ENCODE results near the gene RECQL.
"Not testable (repeated sequence)": the region's sequence is repeated elsewhere in the genome, so short reads cannot be mapped to it uniquely, and the experiment has no call there.

The RECQL gene

DNA sequence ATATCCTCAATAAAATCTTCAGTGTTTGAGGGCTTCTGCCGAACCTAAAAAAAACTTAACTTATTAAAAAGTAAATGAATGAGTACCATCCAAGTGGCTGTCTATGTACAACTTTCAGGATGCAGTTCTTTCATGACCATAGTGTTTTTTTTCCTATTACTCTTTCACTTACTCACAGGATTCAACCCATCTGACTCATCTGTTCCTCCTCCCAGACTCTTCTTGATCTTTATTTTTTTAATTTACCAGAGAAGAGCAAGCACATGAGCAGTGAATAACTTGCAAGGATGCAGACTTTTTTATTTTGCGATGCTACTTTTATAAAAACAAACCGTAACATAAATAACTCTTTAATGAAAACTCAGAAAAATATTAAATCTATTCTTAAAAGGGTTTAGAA lies 24.5 kb downstream of the RECQL start:
- TF ChIP-seq, protein P1, sequence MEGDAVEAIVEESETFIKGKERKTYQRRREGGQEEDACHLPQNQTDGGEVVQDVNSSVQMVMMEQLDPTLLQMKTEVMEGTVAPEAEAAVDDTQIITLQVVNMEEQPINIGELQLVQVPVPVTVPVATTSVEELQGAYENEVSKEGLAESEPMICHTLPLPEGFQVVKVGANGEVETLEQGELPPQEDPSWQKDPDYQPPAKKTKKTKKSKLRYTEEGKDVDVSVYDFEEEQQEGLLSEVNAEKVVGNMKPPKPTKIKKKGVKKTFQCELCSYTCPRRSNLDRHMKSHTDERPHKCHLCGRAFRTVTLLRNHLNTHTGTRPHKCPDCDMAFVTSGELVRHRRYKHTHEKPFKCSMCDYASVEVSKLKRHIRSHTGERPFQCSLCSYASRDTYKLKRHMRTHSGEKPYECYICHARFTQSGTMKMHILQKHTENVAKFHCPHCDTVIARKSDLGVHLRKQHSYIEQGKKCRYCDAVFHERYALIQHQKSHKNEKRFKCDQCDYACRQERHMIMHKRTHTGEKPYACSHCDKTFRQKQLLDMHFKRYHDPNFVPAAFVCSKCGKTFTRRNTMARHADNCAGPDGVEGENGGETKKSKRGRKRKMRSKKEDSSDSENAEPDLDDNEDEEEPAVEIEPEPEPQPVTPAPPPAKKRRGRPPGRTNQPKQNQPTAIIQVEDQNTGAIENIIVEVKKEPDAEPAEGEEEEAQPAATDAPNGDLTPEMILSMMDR (IDR thresholded peaks at IDR 0.05; ENCODE audit: low read depth, low read length), result no peak
- no peak overlapping the region for H3K4me3 ChIP-seq (ENCODE audit: low read depth, low read length)

GRCh38 chr12:21475552-21475951 lies 25.9 kb downstream of the RECQL start:
- H3K4me3 ChIP-seq (ENCODE audit: low read depth, low read length), result no peak overlapping the region
- TF ChIP-seq, protein P1 (IDR thresholded peaks at IDR 0.05; ENCODE audit: low read depth, low read length), result no peak

DNA sequence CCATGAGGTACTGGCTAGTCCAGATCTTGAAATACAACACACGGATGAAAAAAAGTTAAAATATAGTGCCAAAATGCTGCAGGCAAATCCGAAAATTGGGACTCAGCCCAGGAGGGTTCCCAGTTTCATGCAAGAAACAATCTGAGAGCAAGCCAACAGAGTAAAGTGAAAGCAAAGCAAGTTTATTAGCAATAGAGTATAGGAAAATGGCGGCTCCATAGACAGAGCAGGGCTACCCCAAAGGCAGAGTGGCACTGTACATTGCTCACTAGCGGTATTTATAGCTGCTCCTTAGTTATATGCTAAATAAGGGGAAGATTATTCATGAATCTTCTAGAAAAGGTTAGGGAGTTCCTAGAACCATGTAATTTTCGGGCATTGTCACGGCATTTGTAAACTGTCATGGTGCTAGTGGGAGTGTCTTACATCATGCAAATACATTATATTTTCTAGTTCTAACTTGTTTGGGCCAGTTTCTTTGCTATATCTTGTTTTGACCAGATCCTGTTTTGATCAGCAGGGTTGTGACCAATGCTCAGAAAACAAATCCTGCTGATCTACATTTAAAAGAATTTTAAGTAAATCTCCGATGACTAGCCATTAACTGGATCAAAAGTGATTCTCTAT lies 29.1 kb downstream of the RECQL start:
- no peak overlapping the region for H3K4me3 ChIP-seq (ENCODE audit: low read depth, low read length)
- TF ChIP-seq, protein P1 (IDR thresholded peaks at IDR 0.05; ENCODE audit: low read depth, low read length), result no peak

GRCh38 chr12:21471294-21471693 lies 30.1 kb downstream of the RECQL start:
- H3K4me3 ChIP-seq (ENCODE audit: low read depth, low read length), result no peak overlapping the region
- TF ChIP-seq, protein P1 (IDR thresholded peaks at IDR 0.05; ENCODE audit: low read depth, low read length), result no peak

DNA sequence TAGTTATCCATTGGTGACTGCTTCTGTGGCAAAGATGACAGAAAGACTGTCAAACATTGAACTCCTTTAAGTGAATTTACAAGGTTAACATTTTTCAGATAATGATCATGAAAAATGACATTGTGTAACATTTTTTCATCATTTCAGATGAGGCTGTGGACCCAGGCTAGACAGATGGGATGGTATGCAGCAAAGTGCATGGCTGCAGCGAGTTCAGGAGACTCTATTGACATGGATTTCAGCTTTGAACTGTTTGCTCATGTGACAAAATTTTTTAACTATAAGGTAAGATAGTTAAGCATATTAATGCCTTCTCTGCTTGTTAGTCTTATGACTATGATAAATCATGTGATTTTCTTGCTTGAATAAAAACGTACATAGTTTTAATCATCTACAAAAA lies 34.1 kb downstream of the RECQL start:
- H3K4me3 ChIP-seq (ENCODE audit: low read depth, low read length), result not testable (repeated sequence)

- H3K4me3 ChIP-seq (ENCODE audit: low read depth, low read length), result no peak overlapping the region
- TF ChIP-seq, protein P1 (IDR thresholded peaks at IDR 0.05; ENCODE audit: low read depth, low read length), result no peak
Observed at GRCh38 chr12:21459474-21459873, 42.0 kb downstream of the RECQL start.

- H3K4me3 ChIP-seq (ENCODE audit: low read depth, low read length), result no peak overlapping the region
- TF ChIP-seq, protein P1 (IDR thresholded peaks at IDR 0.05; ENCODE audit: low read depth, low read length), result no peak
Observed at GRCh38 chr12:21456291-21456780, 45.1 kb downstream of the RECQL start.

DNA sequence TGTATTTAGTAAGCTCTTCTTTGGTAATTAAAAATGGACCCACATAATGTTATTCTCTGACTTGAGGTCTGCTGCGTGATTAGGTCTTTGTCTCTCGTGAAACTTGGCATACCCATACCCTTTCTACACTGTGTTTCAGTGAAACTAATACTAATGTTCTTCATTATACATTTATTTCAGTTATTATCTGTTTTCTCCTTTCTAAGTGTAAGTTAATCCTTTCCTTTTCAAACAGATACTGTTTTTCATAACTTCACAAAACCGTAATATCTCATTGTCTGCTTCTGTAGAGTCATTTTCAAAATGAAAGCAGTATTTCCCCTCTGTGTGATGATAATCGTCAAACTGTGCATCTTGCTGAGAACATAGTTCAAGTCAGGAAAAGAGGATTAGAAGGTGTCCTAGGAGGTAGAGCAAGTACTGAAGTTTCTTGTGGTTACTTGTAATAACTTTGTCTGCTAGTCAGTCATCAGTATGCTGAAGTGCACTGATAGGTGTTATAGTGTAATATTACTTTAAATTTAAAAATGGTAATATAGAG lies 48.1 kb downstream of the RECQL start:
- TF ChIP-seq, protein P1 (IDR thresholded peaks at IDR 0.05; ENCODE audit: low read depth, low read length), result no peak
- no peak overlapping the region for H3K4me3 ChIP-seq (ENCODE audit: low read depth, low read length)

All from WI38 (cell line).